ENCODE measurements around the gene ZFYVE1. TPM values are rescaled to one million over a fixed set of nuclear protein-coding genes. Genes with fewer than 3 reads are reported as not detected.
"Not testable (repeated sequence)": the region's sequence is repeated elsewhere in the genome, so short reads cannot be mapped to it uniquely, and the experiment has no call there.

ZFYVE1 gene
- total RNA-seq, 3 donors from 2014 or later = 18.7 to 22.2 (median 22.1) TPM

DNA sequence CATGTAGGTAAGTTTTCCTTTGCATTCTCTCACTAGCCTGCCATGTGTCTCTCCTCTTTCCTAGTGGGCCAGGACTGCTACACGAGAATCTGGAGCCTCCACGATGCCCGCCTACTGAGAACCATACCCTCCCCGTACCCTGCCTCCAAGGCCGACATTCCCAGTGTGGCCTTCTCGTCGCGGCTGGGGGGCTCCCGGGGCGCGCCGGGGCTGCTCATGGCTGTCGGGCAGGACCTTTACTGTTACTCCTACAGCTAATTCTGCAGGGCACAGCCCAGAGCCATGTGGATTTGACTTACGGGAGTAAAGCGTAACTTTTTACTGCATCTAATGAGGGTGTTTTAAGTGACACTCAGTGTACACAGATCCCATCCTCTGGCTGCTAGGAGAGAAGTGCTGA, 68.4 kb downstream of the ZFYVE1 start:
- Histone ChIP-seq H3K27me3 (no peaks in the 10 kb centered on the region), H3K27ac (no peak overlapping the region), H3K9me3 (no peaks in the 10 kb centered on the region), H3K36me3 (no peaks in the 10 kb centered on the region), H3K4me3 (no peak overlapping the region), H3K4me1 (no peaks in the 10 kb centered on the region)
- intact Hi-C loops (cut with DNase I; ENCODE audit: low total_unique reads) = no loop called here
- TF ChIP-seq, protein P1, sequence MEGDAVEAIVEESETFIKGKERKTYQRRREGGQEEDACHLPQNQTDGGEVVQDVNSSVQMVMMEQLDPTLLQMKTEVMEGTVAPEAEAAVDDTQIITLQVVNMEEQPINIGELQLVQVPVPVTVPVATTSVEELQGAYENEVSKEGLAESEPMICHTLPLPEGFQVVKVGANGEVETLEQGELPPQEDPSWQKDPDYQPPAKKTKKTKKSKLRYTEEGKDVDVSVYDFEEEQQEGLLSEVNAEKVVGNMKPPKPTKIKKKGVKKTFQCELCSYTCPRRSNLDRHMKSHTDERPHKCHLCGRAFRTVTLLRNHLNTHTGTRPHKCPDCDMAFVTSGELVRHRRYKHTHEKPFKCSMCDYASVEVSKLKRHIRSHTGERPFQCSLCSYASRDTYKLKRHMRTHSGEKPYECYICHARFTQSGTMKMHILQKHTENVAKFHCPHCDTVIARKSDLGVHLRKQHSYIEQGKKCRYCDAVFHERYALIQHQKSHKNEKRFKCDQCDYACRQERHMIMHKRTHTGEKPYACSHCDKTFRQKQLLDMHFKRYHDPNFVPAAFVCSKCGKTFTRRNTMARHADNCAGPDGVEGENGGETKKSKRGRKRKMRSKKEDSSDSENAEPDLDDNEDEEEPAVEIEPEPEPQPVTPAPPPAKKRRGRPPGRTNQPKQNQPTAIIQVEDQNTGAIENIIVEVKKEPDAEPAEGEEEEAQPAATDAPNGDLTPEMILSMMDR (IDR thresholded peaks at IDR 0.05) = no peak
- TF ChIP-seq POLR2A (IDR thresholded peaks at IDR 0.05) (no peak), POLR2AphosphoS5 (IDR thresholded peaks at IDR 0.05) (no peak)
- DNase-seq (ENCODE audit: low spot score in 2 of 2) = no peak

DNA sequence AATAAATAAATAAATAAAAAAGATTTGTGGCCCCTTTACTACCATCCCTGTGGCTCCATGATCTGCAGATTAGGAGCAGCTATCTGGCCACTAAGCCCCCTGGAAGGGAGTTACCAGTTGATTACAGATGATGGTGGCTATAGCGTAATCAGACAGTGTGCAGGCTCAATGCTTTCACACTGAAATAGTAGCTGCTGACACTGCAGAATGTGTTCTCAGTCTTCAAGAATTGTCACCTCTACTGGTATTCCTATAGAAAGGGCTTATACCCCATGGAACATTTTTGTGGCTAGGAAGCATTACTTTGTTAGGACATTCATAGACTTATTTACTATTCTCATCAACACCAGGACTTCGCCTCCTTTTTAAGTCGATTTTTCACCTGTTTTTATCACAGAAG, 69.7 kb downstream of the ZFYVE1 start:
- H3K36me3 ChIP-seq = no peaks in the 10 kb centered on the region
- TF ChIP-seq, protein P1 (IDR thresholded peaks at IDR 0.05) = no peak
- no peak for TF ChIP-seq POLR2A (IDR thresholded peaks at IDR 0.05)
- no peak for TF ChIP-seq POLR2AphosphoS5 (IDR thresholded peaks at IDR 0.05)
- H3K4me1 ChIP-seq = no peaks in the 10 kb centered on the region

DNA sequence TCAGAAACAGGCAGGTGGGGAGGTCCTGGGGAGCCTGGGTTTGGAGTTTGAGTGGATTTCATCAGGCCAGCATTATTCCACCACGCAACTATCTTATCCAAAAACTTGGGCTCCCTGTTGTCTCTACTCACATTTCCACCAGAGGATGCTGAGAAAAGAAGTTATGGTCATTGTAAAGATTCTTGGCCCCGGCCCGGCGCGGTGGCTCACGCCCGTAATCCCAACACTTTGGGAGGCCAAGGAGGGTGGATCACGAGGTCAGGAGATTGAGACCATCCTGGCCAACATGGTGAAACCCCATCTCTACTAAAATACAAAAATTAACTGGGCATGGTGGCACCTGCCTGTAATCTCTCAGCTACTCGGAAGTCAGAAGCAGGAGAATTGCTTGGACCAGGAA, 70.2 kb downstream of the ZFYVE1 start:
- H3K27me3 ChIP-seq; H3K4me3 ChIP-seq; DNase-seq (ENCODE audit: low spot score in 2 of 2); H3K36me3 ChIP-seq; intact Hi-C loops (cut with DNase I; ENCODE audit: low total_unique reads); H3K9me3 ChIP-seq; H3K4me1 ChIP-seq; H3K27ac ChIP-seq: not testable (repeated sequence)

More for the DNA sequence above, 69.7 kb downstream of the ZFYVE1 start:
- Histone ChIP-seq H3K9me3 (no peaks in the 10 kb centered on the region), H3K27me3 (no peaks in the 10 kb centered on the region), H3K4me3 (no peak overlapping the region), H3K27ac (no peak overlapping the region)
- intact Hi-C loops (cut with DNase I; ENCODE audit: low total_unique reads) = no loop called here
- DNase-seq (ENCODE audit: low spot score in 2 of 2) = no peak

DNA sequence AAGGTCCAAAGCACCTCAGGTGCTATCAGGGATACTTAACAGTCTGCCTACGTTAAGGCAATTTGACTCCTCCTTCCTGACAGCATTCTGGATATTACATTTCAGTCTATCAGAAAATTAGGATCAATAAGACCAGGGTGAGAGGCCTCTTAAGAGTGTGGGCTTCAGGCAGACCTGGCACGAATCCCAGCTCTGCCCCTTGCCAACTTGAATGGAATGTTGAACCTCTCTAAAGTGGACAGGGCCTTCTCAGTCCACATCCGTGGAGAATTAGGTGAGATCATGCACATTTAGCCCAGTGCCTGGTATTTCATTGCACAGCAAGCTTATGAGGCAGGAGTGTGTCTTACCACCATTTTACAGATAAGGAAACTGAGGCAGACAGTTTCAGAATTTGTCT, 74.7 kb downstream of the ZFYVE1 start:
- no peaks in the 10 kb centered on the region for H3K9me3 ChIP-seq
- TF ChIP-seq, protein P1 (IDR thresholded peaks at IDR 0.05) = no peak
- no peak for TF ChIP-seq POLR2AphosphoS5 (IDR thresholded peaks at IDR 0.05)
- no peak for TF ChIP-seq POLR2A (IDR thresholded peaks at IDR 0.05)
- no peak overlapping the region for H3K27ac ChIP-seq
- no peaks in the 10 kb centered on the region for H3K36me3 ChIP-seq
- no peak for DNase-seq (ENCODE audit: low spot score in 2 of 2)
- intact Hi-C loops (cut with DNase I; ENCODE audit: low total_unique reads) = no loop called here
- no peaks in the 10 kb centered on the region for H3K27me3 ChIP-seq
- H3K4me1 ChIP-seq = no peaks in the 10 kb centered on the region
- no peak overlapping the region for H3K4me3 ChIP-seq

DNA sequence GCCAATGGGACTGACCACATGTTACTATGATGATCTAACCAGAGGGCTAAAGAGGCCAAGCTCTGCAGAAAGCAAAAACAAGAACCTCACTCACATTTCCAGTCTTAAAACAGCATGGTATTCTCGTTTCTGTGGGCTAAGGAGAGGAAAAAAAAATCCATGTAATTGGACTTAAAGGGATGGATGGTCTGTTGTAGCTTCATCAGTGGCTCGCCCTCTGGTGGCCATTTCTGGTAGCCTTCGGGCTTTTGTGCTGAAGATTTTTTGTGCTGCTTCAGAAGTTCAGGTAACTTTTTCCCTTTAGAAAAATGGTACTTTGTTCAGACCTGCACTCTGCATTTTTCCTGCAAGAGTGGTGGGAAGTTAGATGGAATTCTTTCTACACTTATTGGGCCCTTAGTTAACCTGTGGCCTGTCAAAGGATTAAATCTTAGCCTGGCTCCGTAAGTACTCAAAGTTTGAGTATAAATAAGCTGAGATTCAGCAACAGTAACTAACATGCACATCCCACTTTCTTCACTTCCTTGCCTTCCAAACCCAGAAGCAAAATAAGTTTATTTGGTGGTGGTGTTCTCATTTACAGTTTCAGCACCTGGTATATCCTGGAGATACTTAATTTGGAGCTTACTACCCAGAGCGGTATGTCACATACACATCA, 78.3 kb downstream of the ZFYVE1 start:
- DNase-seq (ENCODE audit: low spot score in 2 of 2) = peak; percentile 59 to 66
- Histone ChIP-seq H3K27ac (no peak overlapping the region), H3K4me1 (no peaks in the 10 kb centered on the region), H3K36me3 (no peaks in the 10 kb centered on the region), H3K9me3 (no peaks in the 10 kb centered on the region), H3K27me3 (no peaks in the 10 kb centered on the region), H3K4me3 (no peak overlapping the region)
- intact Hi-C loops (cut with DNase I; ENCODE audit: low total_unique reads) = no loop called here
- TF ChIP-seq, protein P1 (IDR thresholded peaks at IDR 0.05) = peak; percentile 66 to 75 (median 69)
- TF ChIP-seq POLR2A (IDR thresholded peaks at IDR 0.05) = no peak

Measured in breast epithelium (tissue), 4 donors.